KOPT-K1 (cell line): ENCODE data around the gene KLF18.
"Not testable (repeated sequence)": the region's sequence is repeated elsewhere in the genome, so short reads cannot be mapped to it uniquely, and the experiment has no call there.

Experiments
- H3K27ac ChIP-seq: fragments of 200-600 bp; sonication (generic); 2 replicates; pipeline ENCODE4 v1.5.1; 2016; ENCODE audit warnings: antibody characterized with exemption, mild to moderate bottlenecking, low read depth, low read length; ENCODE audit not compliant: poor library complexity, severe bottlenecking
- H3K36me3 ChIP-seq: fragments of 200-600 bp; sonication (generic); 2 replicates; pipeline ENCODE4 v1.5.1; 2017; ENCODE audit warnings: antibody characterized with exemption, mild to moderate bottlenecking, low read length, moderate library complexity; ENCODE audit not compliant: insufficient read depth
- H3K9me3 ChIP-seq: fragments of 200-600 bp; sonication (generic); 2 replicates; pipeline ENCODE4 v1.5.1; 2017; ENCODE audit warnings: antibody characterized with exemption, low read length, mild to moderate bottlenecking; ENCODE audit not compliant: insufficient read depth, poor library complexity, severe bottlenecking

The KLF18 gene

DNA sequence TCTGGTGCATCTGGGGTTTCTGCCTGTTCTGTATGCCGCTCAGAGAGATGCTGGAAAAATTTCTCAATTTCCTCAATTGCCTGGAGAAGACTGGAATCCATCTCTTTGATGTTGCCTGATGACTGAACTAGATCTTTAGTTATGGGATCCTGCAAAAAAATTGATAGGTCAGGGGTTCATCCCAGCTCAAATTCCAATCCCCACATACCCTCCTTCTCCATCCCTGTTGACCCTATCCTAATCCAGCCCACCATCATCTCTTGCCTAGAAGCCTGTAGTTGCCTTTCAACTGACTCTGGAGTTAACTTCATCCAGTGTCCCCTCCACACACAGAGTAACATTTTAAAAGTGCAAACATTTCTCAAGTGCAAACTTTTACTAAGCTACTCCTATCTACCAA, at the start of gene KLF18:
Gene KLF18 (minus strand): TSS at position 101 of the 400 bp plus-strand sequence. CDS start 0 bp downstream, at position 101.
- peaks cover 17% of the 10 kb centered on the region for H3K9me3 ChIP-seq
- no peak within 1 kb of the TSS for H3K27ac ChIP-seq
- H3K36me3 ChIP-seq, result no peaks in the 10 kb centered on the region

DNA sequence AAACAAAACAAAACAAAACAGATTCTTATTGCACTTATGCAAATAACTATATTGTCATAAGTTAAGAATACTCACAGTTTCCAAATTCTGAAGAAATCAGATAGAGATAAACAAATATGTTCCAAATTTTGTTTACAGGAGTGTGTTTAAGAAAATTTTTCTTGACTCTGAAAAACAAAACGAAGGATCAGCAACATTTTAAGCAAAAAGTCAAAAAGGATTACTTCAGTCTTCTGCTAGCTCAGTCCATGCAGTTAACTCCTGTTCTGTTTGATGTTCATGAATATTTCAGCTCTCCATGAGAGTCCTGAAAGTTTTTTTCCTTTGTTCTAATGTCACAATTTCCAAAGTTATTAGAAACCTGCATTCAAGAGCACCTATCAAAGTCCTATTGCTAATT, 33.2 kb upstream of the KLF18 start:
- Histone ChIP-seq H3K27ac (no peak overlapping the region), H3K9me3 (peaks cover 61% of the 10 kb centered on the region), H3K36me3 (no peaks in the 10 kb centered on the region)

DNA sequence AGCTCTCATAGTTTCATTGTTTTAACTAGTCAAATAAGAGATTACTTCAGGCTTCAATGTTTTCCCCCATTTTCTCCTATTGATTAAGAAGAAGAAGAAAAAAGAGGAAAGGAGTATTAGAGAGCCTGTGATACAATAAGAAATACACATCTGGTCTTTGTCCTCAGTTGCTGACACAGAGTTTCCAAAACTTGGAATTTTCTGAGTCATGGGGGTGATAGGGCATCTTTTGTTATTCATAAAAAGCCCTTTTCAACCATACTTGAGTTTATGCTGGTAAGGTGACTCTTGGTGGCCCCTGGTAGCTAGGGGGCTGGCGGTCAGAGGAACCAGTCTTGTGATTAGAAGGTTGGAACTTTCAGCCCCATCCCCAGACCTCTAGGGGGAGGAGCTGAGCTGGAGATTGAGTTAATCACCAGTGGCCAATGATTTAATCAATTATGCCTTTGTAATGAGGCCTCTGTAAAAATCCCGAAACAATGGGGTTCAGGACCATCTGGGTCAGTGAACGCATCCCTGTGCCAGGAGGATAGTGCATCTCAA, 28.9 kb upstream of the KLF18 start:
- H3K27ac ChIP-seq, result no peak overlapping the region
- peaks cover 49% of the 10 kb centered on the region for H3K9me3 ChIP-seq
- no peaks in the 10 kb centered on the region for H3K36me3 ChIP-seq

DNA sequence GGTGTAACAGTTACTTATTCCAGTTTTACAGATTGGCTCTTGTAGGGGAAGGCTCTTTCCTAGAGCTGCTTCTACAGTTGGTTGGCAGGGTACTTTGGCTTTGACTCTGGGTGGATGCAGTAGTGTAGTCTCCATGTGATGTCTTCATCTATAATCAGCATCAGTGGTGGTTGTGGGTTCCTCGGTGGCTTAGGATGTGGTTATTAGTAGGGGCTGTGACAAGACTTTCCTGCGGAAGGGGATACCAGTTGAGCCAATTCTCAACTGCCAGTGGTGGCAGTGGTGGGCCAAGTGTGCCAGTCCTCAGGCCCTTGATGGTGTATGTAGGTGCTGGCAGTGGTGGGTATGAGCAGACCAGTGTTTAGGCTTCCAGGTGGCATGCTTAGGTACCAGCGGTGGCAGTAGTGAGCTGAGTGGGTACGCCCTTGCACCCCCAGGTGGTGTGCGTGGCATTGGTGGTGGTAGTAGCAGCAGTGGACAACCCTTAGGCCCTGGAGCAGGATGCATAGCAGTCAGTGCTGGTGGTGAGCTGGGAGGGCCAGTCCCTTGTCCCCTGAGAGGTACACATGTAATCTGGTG, 27.2 kb upstream of the KLF18 start:
- no peaks in the 10 kb centered on the region for H3K36me3 ChIP-seq
- peaks cover 32% of the 10 kb centered on the region for H3K9me3 ChIP-seq
- H3K27ac ChIP-seq, result no peak overlapping the region

DNA sequence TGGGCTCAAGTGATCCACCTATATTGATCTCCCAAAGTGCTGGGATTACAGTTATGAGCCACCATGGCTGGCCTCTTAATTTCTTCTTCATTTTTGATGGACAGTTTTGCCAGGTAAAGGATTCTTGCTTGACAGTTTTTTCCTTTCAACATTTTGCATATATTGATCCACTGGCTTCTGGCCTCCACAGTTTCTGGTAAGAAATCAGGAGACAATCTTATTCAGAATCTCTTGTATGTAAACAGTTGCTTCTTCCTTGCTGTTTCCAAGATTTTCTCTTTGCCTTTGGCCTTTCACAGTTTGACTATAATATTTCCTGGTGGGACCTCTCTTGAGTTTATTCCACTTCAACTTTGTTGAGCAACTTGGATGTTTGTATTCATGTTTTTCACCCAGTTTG, 20.1 kb upstream of the KLF18 start:
- H3K36me3 ChIP-seq, result no peaks in the 10 kb centered on the region
- H3K27ac ChIP-seq, result no peak overlapping the region
- peaks cover 3% of the 10 kb centered on the region for H3K9me3 ChIP-seq

DNA sequence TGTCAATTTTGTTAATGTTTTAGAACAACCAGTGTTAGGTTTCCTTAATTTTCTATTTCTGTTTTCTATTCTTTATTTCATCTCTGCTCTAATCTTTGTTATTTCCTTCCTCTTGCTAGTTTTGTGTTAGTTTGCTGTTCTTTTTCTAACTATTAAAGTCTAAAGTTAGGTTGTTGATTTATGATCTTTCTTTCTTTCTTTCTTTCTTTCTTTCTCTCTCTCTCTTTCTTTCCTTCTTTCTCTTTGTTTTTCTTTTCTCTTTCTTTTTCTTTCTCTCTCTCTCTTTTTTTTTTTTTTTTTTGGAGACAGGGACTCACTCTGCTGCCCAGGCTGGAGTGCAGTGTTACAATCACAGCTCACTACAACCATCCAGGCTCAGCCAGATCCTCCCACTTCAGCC, 17.4 kb upstream of the KLF18 start:
- peaks cover 3% of the 10 kb centered on the region for H3K9me3 ChIP-seq
- no peaks in the 10 kb centered on the region for H3K36me3 ChIP-seq
- H3K27ac ChIP-seq, result no peak overlapping the region

DNA sequence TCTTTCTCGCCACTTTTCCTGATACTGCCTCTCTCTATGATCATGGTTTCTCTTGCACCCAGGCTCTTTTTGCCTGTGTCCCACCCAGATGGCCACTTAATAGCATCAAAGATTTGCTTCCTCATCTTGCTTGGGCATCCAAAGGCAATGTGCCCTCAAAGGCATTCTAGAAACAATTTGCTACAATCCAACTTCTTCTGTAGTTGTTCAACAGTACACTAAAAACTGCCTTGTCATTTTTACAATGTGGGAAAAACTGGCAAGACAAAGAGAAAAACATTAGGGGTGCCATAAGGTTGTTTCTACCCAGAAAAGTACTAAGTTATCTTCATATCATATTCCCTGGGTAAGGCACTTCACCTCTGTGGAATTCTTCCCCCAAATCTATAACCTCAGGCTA, 16.5 kb upstream of the KLF18 start:
- Histone ChIP-seq H3K36me3 (no peaks in the 10 kb centered on the region), H3K27ac (no peak overlapping the region), H3K9me3 (peaks cover 3% of the 10 kb centered on the region)

DNA sequence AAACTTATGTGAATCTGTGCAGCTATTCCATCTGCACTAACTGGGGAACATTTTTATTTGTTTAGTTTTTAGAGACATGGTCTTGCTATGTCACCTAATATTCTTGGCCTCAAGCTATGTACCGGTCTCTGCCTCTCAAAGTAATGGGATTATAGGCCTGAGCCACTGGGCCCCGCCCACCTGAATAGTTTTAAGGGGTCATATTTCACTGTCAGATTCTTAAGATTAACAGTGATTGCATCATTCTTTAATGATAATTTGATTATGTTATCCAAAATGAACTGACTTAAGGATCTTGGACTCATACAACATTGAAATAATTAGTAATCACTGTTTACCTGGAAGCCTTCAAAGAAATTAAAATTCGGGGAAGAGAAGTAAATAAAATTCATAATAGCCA, 12.6 kb upstream of the KLF18 start:
- H3K27ac ChIP-seq, result no peak overlapping the region
- H3K36me3 ChIP-seq, result no peaks in the 10 kb centered on the region
- H3K9me3 ChIP-seq, result no peaks in the 10 kb centered on the region

DNA sequence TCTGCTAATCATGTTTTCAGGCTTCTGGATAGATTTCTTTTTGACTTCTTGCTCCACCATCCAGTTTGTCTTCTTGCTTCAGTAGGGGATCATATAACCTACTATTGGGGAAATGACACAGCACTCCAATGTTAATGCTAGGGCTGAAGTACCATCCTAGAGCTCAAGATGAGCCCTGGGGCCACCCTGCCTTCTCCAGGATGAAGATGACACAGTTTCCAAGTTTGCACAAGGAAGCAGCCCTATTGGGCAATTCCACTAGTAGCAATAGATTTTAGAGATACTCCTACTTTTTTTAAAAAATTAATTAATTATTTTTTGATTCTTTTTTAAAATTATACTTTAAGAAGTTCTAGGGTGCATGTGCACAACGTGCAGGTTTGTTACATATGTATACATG, 11.3 kb upstream of the KLF18 start:
- H3K9me3 ChIP-seq, result no peaks in the 10 kb centered on the region
- H3K27ac ChIP-seq, result no peak overlapping the region
- H3K36me3 ChIP-seq, result no peaks in the 10 kb centered on the region

DNA sequence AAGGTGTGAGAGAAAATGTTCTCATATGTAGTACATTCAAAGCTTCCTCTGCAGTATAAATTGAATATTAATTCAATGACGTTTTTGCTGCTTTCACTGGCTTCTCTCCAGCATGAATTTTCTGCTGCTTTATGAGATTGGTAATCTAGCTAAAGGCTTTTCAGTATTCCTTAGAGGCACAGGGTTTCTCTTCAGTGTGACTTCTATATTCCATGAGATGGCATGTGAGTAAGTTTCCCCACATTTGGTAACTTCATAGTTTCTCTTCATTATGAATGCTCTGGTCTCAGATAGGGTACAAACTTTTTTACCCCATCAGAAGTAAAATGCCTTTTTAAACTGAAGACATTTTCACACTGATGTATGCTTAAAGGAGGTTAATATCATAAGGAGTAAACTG, 10.4 kb upstream of the KLF18 start:
- H3K36me3 ChIP-seq, result no peaks in the 10 kb centered on the region
- H3K27ac ChIP-seq, result no peak overlapping the region
- H3K9me3 ChIP-seq, result peaks cover 3% of the 10 kb centered on the region

DNA sequence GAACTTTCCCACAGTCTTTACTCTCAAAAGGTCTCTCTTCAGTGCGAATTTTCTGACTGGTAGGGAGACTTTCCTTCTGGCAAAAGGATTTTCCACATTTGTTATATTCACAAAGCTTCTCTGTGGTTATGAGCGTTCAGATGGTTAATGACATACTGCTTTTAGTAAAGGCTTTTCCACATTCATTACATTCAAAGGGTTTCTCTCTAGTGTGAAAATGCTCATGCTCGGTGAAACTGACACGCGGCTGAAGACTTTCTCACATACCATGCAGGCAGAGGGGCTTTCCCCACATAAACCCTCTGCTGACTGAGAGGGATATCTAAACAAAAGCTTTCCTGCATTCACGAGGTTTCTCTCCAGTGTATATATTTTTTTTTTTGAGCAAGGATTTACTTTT, 9.9 kb upstream of the KLF18 start:
- Histone ChIP-seq H3K9me3 (peaks cover 8% of the 10 kb centered on the region), H3K27ac (no peak overlapping the region), H3K36me3 (no peaks in the 10 kb centered on the region)

DNA sequence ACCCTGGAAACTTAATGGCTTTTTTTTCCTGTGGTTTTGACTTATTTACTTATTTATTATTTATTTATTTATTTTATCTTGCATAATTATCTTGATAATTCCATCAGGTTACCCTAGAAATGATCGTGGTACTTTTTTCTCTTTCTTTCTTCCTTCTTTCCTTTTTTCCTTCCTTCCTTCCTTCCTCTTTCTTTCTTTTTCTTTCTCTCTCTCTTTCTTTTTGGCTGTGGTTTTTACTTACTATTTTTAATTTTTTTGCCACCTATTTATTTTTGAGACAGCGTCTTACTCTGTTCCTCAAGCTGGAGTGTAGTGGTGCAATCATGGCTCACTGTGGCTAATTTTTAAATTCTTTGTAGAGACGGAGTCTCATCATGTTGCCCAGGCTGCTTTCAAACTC, 6.2 kb upstream of the KLF18 start:
- no peak overlapping the region for H3K27ac ChIP-seq
- H3K9me3 ChIP-seq, result peaks cover 23% of the 10 kb centered on the region
- H3K36me3 ChIP-seq, result no peaks in the 10 kb centered on the region

DNA sequence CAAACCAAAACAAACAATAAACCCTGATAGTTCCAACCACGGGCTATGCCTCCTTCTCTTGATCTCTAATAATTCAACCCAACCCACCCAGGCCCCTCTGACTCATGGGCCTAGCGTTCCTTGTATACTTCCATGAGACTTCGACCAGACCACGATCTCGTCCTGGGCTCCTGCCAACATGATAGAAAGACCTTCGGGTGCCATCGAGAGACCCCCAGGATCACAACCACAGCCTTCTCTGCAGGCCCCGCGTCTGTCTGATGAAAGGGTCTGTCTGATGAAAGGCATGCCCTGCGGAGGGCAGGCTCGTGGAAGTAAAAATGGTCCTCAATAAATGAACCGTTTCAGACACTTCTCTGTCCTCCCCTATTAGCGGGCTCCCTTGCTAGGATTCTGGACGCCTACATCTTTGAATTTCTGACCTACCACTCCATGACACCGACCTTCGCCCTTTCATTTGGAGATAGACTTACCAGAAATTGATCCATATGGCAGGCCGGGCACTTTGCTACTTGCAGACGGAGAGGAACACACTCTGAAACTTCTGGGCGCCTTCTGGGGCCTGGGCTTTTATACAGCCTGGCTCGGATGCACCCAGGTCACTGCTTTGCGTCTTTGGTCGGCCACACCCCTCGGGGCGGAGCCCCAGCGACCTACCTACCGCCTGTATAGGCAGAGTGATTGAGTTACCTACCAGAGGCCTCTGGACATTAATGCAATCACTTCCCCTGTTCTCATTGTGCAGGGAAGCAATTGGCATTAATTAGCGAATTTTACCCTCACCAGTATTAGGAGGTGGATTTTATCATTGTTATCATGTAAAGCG, 5.3 kb upstream of the KLF18 start:
- no peak overlapping the region for H3K27ac ChIP-seq
- H3K36me3 ChIP-seq, result no peaks in the 10 kb centered on the region
- peaks cover 23% of the 10 kb centered on the region for H3K9me3 ChIP-seq

DNA sequence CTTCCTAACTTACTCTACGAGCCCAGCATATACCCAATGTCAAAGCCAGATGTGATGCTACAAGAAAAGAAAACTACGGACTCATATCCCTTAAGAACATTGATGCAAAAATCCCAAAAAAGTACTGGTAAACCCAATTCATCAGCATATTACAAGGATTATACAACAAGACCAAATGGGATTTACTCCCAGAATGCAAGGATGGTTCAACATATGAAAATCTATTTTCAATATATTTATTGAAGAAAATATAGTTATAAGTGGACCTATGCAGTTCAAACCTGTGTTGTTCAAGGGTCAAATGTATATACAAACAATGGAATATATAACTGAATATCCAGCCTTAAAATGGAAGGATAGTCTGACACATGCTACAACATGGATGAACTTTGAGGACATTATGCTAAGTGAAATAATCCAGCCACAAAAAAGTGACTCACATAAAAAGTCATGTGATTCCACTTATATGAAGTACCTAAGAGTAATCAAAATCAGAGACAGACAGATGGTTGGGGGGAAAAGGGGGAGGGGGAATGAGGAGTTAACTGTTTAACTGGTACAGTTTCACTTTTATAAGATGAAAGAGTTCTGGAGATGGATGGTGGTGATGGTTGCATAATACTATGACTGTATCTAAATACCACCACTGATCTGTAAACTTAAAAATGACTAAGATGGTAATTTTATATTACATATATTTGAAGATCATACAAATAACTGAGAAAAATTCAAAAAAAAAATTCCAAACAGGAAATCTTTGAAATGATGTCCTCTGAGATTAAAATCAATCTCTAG, 3.7 kb upstream of the KLF18 start:
- Histone ChIP-seq H3K36me3 (no peaks in the 10 kb centered on the region), H3K9me3 (peaks cover 23% of the 10 kb centered on the region), H3K27ac (no peak overlapping the region)

DNA sequence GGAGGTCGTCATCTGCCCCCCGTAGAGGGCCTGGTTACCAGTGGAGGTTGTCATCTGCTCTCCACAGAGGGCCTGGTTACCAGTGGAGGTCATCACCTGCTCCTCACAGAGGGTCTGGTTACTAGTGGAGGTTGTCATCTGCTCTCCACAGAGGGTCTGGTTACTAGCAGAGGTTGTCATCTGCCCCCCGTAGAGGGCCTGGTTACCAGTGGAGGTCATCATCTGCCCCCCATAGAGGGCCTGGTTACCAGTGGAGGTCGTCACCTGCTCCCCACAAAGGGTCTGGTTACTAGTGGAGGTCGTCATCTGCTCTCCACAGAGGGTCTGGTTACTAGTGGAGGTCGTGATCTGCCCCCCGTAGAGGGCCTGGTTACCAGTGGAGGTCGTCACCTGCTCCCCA, 1.9 kb downstream of the KLF18 start:
- H3K36me3 ChIP-seq, H3K27ac ChIP-seq, H3K9me3 ChIP-seq: not testable (repeated sequence)
